ENCODE results near the gene IL10. TPM values are rescaled to one million over a fixed set of nuclear protein-coding genes. Genes with fewer than 3 reads are reported as not detected.

IL10 gene
- total RNA-seq, 4 donors from 2014 or later: 0.49 to 1.6 (median 1.0) TPM; not detected in 1

DNA sequence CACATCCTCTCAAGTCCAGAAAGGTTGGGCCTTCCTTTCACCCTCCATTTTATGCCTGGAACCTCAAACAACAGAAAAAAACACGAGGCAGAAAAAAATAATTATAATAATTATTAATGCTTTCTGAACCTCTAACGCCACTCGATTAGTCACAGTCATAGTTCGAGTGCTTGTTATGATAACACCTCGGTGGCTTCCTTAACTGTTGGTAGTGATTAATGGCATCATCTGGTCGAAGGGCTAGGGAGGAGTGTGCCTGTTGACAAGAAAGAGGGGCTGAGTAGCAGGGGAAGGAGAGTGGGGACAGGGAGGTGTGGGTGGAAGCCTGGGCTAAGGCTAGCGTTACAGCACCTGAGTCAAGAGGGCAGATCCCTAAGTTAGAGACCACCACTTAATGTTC is 21.3 kb upstream of the IL10 start:
- Histone ChIP-seq H3K4me1 (no peaks in the 10 kb centered on the region), H3K4me3 (no peak overlapping the region), H3K27me3 (no peaks in the 10 kb centered on the region), H3K27ac (no peak overlapping the region), H3K9me3 (no peaks in the 10 kb centered on the region), H3K36me3 (no peaks in the 10 kb centered on the region)
- DNase-seq (ENCODE audit: low spot score in 2 of 2): no peak
- TF ChIP-seq POLR2AphosphoS5 (IDR thresholded peaks at IDR 0.05) (no peak), EP300 (IDR thresholded peaks at IDR 0.05) (no peak), POLR2A (IDR thresholded peaks at IDR 0.05) (no peak)
- TF ChIP-seq, protein P1, sequence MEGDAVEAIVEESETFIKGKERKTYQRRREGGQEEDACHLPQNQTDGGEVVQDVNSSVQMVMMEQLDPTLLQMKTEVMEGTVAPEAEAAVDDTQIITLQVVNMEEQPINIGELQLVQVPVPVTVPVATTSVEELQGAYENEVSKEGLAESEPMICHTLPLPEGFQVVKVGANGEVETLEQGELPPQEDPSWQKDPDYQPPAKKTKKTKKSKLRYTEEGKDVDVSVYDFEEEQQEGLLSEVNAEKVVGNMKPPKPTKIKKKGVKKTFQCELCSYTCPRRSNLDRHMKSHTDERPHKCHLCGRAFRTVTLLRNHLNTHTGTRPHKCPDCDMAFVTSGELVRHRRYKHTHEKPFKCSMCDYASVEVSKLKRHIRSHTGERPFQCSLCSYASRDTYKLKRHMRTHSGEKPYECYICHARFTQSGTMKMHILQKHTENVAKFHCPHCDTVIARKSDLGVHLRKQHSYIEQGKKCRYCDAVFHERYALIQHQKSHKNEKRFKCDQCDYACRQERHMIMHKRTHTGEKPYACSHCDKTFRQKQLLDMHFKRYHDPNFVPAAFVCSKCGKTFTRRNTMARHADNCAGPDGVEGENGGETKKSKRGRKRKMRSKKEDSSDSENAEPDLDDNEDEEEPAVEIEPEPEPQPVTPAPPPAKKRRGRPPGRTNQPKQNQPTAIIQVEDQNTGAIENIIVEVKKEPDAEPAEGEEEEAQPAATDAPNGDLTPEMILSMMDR (IDR thresholded peaks at IDR 0.05): no peak
- 78% methylated on average over 7 of the region's 7 CpGs for WGBS

DNA sequence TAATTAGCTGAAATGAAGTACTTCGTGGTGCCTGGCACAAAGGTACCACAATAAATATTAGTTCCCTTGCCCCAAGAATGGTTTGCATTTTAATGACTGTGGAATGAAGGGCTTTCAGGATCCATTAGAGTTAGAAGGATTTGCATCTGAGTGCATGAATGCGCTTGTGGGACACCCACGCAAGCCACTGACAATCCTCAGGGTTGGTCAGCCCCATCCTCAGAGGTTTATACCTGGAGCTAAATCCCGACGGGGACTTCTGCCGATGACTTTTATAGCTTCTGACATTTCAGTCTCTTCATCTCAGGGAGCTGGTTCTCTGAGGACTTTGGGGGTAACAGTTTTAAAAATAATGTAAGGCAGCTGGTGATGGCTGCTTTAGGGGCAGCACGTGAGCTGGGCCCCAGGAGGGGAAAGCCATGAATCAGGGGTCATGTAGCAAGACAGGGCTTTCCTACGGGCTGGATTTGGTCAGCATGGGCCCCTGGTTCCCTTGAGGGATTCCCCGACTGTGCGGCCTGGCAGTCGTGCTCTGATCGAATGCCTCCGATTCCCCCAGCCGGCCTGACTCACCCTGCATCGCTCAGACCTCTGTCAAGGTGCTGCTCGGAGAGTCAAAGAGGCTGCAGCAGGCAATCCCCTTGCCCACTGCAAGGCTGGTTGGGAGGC is 20.8 kb upstream of the IL10 start:
- Histone ChIP-seq H3K36me3 (no peaks in the 10 kb centered on the region), H3K27me3 (no peaks in the 10 kb centered on the region), H3K9me3 (no peaks in the 10 kb centered on the region), H3K27ac (no peak overlapping the region), H3K4me1 (no peaks in the 10 kb centered on the region), H3K4me3 (no peak overlapping the region)
- WGBS: 77% methylated on average over 16 of the region's 16 CpGs
- DNase-seq (ENCODE audit: low spot score in 2 of 2): no peak
- TF ChIP-seq, protein P1 (IDR thresholded peaks at IDR 0.05): no peak
- TF ChIP-seq POLR2A (IDR thresholded peaks at IDR 0.05): no peak
- no peak for TF ChIP-seq EP300 (IDR thresholded peaks at IDR 0.05)
- TF ChIP-seq POLR2AphosphoS5 (IDR thresholded peaks at IDR 0.05): no peak

DNA sequence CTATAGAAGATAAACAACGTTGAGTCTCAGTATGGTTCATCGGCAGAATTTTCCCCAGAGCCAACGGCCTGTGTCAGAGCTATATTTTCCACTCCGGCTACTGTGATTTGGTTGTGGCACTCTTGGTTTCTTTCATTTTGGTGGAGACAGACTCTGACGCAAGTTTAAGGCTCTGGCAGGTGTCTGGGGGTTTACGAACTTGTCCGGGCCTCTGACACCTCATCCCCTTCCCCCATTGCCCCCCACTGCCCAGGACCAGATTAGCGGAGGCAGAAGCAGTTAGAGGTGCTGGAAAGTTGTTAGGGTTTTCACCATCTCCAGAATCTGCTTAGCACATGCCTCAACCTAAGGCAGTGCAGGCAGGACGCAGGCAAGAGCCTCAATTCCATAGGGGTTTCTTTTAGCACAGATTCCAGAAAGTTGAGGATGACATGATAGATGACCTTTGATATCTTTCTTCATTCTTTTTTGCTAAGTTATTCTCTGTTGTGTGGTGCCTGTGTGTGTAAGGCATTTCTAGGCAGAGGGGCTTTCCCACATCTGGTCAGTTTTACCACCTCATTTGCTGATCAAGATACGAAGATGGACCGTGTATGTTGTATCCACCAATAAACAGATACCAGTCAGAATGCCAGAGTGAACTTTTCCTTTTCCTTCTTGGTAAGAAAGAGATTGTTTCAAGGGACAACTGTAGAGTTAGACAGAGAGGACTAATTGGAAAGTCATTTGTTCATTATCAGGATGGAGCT is 18.4 kb upstream of the IL10 start:
- 79% methylated on average over 11 of the region's 11 CpGs for WGBS
- no peaks in the 10 kb centered on the region for H3K9me3 ChIP-seq
- no peaks in the 10 kb centered on the region for H3K4me1 ChIP-seq
- DNase-seq (ENCODE audit: low spot score in 2 of 2): no peak
- no peak overlapping the region for H3K27ac ChIP-seq
- TF ChIP-seq POLR2A (IDR thresholded peaks at IDR 0.05): no peak
- TF ChIP-seq POLR2AphosphoS5 (IDR thresholded peaks at IDR 0.05): no peak
- TF ChIP-seq EP300 (IDR thresholded peaks at IDR 0.05): no peak
- TF ChIP-seq, protein P1 (IDR thresholded peaks at IDR 0.05): no peak
- H3K27me3 ChIP-seq: no peaks in the 10 kb centered on the region
- H3K36me3 ChIP-seq: no peaks in the 10 kb centered on the region
- H3K4me3 ChIP-seq: no peak overlapping the region

DNA sequence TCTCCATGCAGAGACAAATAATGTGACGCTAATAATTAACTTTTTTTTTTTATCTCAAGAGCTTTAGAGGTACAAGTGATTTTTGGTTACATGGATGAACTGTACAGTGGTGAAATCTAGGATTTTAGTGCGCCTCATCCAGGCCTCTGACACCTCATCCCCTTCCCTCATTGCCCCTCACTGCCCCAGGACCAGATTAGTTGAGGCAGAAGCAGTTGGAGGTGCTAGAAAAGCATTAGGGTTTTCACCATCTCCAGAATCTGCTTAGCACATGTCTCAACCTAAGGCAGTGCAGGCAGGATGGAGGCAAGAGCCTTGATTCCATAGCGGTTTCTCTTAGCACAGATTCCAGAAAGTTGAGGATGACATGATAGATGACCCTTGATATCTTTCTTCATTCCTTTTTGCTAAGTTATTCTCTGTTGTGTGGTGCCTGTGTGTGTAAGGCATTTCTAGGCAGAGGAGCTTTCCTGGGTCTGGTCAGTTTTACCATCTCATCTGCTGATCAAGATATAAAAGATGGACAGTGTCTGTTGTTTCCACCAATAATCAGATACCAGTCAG is 16.3 kb upstream of the IL10 start:
- no peak for DNase-seq (ENCODE audit: low spot score in 2 of 2)
- 83% methylated on average over 3 of the region's 3 CpGs for WGBS
- TF ChIP-seq POLR2AphosphoS5 (IDR thresholded peaks at IDR 0.05) (no peak), POLR2A (IDR thresholded peaks at IDR 0.05) (no peak), EP300 (IDR thresholded peaks at IDR 0.05) (no peak)
- TF ChIP-seq, protein P1 (IDR thresholded peaks at IDR 0.05): no peak

DNA sequence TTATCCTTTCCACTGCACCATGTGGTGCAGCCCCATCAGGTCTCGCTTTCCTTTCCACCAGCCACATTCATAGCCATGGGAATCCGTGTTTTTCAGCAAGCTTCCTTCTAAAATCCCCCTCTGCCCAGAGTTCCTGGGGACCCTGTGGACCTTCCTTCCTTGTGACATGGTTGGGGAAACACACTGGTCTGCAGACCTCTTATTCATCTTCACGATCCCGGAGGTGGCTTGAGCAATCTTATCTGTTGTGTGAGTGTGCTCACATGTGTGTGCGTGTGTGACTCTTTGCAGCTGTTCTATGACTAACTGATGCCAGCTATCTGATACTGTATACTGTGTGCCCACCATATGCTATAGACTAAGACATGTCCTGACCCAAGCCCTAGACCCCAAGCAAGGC is 15.6 kb upstream of the IL10 start:
- Histone ChIP-seq H3K27ac (no peak overlapping the region), H3K4me1 (no peaks in the 10 kb centered on the region), H3K36me3 (no peaks in the 10 kb centered on the region), H3K27me3 (no peaks in the 10 kb centered on the region), H3K9me3 (no peaks in the 10 kb centered on the region), H3K4me3 (no peak overlapping the region)
- 74% methylated on average over 5 of the region's 5 CpGs for WGBS
- DNase-seq (ENCODE audit: low spot score in 2 of 2): no peak
- TF ChIP-seq, protein P1 (IDR thresholded peaks at IDR 0.05): no peak
- TF ChIP-seq EP300 (IDR thresholded peaks at IDR 0.05): no peak
- TF ChIP-seq POLR2AphosphoS5 (IDR thresholded peaks at IDR 0.05): no peak
- TF ChIP-seq POLR2A (IDR thresholded peaks at IDR 0.05): no peak

More for the DNA sequence above, 16.3 kb upstream of the IL10 start:
- no peaks in the 10 kb centered on the region for H3K9me3 ChIP-seq
- H3K27ac ChIP-seq: no peak overlapping the region
- no peak overlapping the region for H3K4me3 ChIP-seq
- H3K36me3 ChIP-seq: no peaks in the 10 kb centered on the region
- no peaks in the 10 kb centered on the region for H3K4me1 ChIP-seq
- no peaks in the 10 kb centered on the region for H3K27me3 ChIP-seq

Data from suprapubic skin (tissue), 4 donors.